ENCODE data around the gene GGPS1. TPM values are rescaled to one million over a fixed set of nuclear protein-coding genes. Genes with fewer than 3 reads are reported as not detected.

GGPS1 gene
- total and polyA plus RNA-seq, 2 of the 8 experiments (the other 6 are each of a cell fraction or from before 2014, with no cell fraction given), result 20.9 to 43.6 TPM

GRCh38 chr1:235367000-235367908 is 38.9 kb downstream of the GGPS1 start, which contains the start of gene TBCE (continued):
- TF ChIP-seq CTCF (IDR thresholded peaks at IDR 0.05; ENCODE audit: control extremely low read depth in 1 of 3, insufficient read depth in 1 of 3, low read depth in 1 of 3, low read length in 3 of 3) (peak in 1 of 3 experiments; percentile 11; a peak in 2 of 4 replicates), HDAC6 (IDR thresholded peaks at IDR 0.05; ENCODE audit: low read depth, low read length) (no peak), JUN (IDR thresholded peaks at IDR 0.05; ENCODE audit: low read depth, low read length) (peak; percentile 37; the same call in 1 of the 2 replicates)

Data from H1 (cell line).